22Rv1 (cell line): ENCODE data around the gene PLCXD1.

ENCODE experiments used
- H3K27ac ChIP-seq: fragments of 450-650 bp; 2 replicates; pipeline ENCODE4 v1.5.1; 2017
- ZFX ChIP-seq: fragments of 450-650 bp; IDR thresholded peaks from 2 replicates; pipeline ENCODE4 v1.6.1; 2017; ENCODE audit warnings: antibody characterized with exemption, borderline replicate concordance
- TF ChIP-seq, protein P1 (sequence below): fragments of 450-650 bp; IDR thresholded peaks from 2 replicates; pipeline ENCODE4 v1.5.1; 2017; ENCODE audit warnings: mild to moderate bottlenecking

PLCXD1 gene

DNA sequence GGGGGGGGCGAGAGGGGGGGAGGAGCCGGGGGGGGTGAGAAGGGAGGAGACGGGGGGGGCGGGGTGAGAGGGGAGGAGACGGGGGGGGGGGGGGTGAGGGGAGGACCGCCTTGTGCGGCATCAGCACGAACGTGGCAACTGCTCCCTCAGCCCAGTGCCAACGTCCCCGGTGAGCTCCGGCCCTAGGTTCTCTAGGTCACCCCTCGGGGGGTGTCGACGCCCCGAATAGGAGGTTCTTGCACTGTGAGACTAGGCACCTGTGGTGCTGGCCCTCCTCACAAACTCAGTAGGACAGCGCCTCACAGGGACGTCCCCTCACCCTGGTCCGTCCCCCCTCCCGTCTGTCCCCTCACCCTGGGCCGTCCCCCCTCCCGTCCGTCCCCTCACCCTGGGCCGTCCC is 58.9 kb downstream of the PLCXD1 start:
- H3K27ac ChIP-seq = no peak overlapping the region
- TF ChIP-seq, protein P1, sequence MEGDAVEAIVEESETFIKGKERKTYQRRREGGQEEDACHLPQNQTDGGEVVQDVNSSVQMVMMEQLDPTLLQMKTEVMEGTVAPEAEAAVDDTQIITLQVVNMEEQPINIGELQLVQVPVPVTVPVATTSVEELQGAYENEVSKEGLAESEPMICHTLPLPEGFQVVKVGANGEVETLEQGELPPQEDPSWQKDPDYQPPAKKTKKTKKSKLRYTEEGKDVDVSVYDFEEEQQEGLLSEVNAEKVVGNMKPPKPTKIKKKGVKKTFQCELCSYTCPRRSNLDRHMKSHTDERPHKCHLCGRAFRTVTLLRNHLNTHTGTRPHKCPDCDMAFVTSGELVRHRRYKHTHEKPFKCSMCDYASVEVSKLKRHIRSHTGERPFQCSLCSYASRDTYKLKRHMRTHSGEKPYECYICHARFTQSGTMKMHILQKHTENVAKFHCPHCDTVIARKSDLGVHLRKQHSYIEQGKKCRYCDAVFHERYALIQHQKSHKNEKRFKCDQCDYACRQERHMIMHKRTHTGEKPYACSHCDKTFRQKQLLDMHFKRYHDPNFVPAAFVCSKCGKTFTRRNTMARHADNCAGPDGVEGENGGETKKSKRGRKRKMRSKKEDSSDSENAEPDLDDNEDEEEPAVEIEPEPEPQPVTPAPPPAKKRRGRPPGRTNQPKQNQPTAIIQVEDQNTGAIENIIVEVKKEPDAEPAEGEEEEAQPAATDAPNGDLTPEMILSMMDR = no peak
- TF ChIP-seq ZFX = no peak

DNA sequence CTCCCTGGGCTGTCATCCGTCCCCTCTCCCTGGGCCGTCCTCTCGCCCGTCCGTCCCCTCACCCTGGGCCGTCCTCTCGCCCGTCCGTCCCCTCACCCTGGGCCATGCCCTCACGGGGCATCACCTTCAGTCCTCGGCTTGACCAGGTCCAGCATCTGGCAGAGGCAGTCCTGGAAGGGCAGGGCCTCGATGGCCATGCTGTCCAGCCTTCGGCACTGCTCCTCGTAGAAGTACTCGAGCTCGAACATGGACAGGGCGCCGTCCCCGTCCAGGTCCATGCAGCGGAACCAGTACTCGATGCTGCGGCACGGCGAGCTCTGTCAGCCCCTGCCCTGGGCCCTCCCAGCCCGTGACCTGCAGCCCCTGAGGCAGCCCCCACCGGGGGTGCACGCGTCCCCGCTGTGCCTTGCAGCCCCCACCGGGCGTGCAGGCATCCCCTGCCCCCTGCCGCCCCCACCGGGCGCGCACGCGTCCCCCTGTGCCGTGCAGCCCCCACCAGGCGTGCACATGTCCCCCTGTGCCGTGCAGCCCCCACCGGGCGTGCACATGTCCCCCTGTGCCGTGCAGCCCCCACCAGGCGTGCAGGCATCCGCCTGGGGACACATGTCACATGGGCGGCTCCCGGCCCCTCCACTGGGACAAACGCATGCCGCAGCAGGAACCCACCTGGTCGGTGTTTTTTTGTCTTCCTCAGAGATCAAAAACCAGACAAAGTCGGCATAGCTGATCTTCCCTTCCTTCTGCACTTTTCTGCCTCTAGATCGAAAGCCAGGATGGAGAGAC is 59.7 kb downstream of the PLCXD1 start:
- TF ChIP-seq, protein P1 = no peak
- no peak for TF ChIP-seq ZFX
- no peak overlapping the region for H3K27ac ChIP-seq

DNA sequence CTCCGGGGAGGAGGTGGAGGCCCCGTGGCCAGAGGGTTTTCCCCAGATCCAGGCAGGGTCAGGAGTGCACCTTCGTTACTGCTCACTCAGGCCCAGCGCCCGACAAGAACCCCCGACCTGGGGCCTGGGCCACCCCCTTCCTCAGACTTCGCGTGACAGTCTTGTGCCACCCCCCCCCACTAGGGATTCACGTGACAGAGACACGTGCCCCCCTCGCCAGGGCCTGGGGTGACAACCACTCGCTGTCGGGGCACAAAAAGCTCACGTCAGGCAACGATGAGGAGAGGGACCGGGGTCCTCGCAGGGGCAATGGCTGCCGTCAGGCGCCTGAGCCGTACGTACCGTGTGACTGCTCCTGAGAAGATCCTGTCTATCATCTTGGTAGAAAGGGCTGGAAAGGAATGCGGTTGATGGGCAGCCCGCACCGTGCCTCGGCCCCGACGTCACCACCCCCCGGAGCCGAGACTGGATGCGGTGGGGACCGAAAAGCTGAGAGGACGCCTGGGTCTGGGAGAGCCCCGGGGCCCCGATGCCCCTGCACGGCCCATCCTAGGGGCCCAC is 60.4 kb downstream of the PLCXD1 start:
- TF ChIP-seq, protein P1 = no peak
- TF ChIP-seq ZFX = no peak
- H3K27ac ChIP-seq = no peak overlapping the region

DNA sequence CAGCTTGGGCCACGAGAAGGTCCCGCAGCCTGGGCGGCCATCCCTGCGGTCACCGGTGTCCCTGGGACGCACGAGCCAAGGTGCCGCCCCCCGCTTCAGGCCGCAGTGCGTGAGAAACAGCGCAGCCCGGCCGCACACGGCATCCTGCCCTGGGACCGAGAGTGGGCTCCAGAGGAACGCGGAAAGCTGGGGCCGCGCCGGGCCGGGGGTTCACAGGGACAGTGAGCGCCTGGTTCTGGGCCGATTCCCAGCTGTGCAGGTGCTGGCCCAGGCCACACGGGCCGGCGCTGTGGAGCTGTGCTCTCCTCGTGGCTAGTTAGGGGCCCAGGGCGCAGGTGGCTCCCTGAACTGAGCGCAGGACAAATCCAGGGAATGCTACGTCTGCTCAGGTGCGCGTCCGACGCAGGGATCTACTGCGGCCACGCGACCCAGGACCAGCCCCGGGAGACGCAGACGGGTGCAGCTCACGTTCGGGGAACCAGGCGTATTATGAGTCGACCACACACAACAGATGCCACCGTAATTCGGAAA is 63.3 kb downstream of the PLCXD1 start:
- H3K27ac ChIP-seq = no peak overlapping the region
- no peak for TF ChIP-seq ZFX
- TF ChIP-seq, protein P1 = no peak

DNA sequence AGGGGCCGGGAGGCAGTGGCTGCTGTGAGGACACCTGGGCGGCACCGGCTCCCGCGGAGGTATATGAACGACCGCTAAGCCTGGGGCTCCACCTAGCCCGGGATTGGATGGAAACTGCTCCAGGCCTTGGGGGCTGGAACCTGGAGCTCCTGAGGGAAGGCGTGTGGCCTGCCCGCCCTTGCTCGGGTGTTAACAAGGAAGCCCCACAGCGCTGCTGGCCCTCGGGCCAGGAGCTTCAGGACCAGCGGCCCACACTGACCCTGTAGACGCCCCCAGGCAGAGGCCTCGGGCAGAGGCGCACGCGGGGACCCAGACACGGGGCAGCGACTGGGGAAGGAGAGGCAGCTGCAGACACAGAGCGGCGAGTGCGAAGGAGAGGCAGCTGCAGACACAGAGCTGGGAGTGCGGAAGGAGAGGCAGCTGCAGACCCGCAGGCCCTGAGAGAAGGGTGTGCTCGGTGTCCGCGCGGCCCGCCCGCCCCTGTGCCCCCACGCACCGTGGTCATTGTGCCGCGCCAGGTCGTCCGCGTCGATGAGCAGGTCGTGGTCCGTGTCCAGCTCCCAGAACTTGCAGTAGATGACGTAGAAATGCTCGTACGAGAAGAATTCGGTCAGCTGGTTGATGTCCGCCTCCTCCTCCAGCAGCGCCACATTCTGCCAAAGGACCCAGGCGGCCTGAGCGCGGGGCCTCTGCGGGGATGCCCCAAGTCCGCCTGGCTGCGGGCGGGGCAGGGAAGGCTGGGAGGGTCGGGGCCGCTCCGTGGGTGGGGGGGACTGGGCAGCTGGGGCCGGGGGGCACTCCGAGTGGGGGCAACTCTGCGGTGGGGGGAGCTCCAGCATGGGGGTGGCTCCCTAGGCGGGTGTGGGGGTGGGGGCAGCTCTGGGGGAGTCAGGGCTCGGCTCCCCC is 64.1 kb downstream of the PLCXD1 start:
- TF ChIP-seq, protein P1 = no peak
- TF ChIP-seq ZFX = no peak
- H3K27ac ChIP-seq = no peak overlapping the region

DNA sequence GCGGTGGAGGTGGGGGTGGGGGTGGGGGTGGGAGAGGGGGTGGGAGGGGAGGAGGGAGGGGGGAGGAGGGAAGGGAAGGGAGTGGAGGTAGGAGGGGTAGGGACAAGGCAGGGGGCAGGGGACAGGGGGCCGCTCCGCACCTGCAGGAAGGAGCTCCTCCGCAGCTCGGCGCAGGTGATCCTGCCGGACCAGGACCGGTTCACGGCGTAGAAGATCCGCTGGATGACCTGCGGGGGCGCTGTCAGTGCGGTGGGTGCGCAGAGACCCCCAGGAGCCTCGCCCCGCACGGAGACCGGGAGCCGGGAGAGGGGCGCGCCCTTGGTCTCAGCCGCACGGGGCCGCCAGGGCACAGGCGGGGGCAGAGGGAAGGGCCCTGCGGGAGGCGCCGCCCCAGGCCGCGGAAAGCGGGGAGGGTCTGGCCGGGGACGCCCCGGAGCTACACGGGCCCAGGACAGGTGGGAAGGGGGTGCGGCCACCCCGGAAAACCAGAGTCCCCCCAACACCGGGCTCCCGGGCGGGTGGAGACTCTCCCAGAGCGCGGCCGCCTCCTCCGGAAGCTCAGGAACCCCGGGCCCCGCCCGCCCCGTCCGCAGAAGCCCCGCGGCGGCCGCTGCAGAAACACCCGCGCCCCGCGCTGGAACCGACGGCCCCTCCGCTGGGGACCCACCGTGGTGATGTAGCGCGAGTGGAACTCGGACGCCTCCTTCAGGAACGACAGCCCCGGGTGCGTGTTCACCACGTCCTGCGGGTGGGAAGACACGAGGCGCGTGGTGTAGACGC is 65.0 kb downstream of the PLCXD1 start:
- no peak overlapping the region for H3K27ac ChIP-seq
- TF ChIP-seq ZFX = no peak
- TF ChIP-seq, protein P1 = no peak
